GM19023 (cell line): ENCODE results near the gene HRH4.

Experiments used
- ATAC-seq: cut with Tn5 transposase; IDR thresholded peaks from one replicate; pipeline ENCODE4 v1.9.1; 2021; ENCODE audit warnings: mild to moderate bottlenecking, moderate library complexity; ENCODE audit not compliant: unreplicated experiment

HRH4 gene

GRCh38 chr18:24460388-24460787, at the start of gene HRH4:
TSS of gene HRH4 (plus strand) at chr18:24460637. CDS start at chr18:24460729, 92 bp downstream.
- no peak for ATAC-seq

- no peak for ATAC-seq
Observed at GRCh38 chr18:24413148-24413547, 47.3 kb upstream of the HRH4 start.

GRCh38 chr18:24414349-24415003, 46.0 kb upstream of the HRH4 start:
- ATAC-seq = no peak

- ATAC-seq = no peak
Observed at GRCh38 chr18:24417480-24417879, 43.0 kb upstream of the HRH4 start.

GRCh38 chr18:24420551-24420950, 39.9 kb upstream of the HRH4 start:
- ATAC-seq = no peak

GRCh38 chr18:24421831-24422230, 38.6 kb upstream of the HRH4 start:
- ATAC-seq = no peak

GRCh38 chr18:24426073-24426397, 34.4 kb upstream of the HRH4 start:
- ATAC-seq = no peak

GRCh38 chr18:24426398-24427294, 33.8 kb upstream of the HRH4 start, which contains the start of gene IMPACT:
TSS of gene IMPACT (plus strand) at chr18:24426670. CDS start at chr18:24426757, 87 bp downstream.
- peak; percentile 95 for ATAC-seq

GRCh38 chr18:24427484-24427883, 33.0 kb upstream of the HRH4 start:
- no peak for ATAC-seq

- no peak for ATAC-seq
Observed at GRCh38 chr18:24428709-24429108, 31.7 kb upstream of the HRH4 start.

- no peak for ATAC-seq
Observed at GRCh38 chr18:24429188-24429587, 31.2 kb upstream of the HRH4 start.

- ATAC-seq = no peak
Observed at GRCh38 chr18:24432618-24433017, 27.8 kb upstream of the HRH4 start.

GRCh38 chr18:24436939-24437338, 23.5 kb upstream of the HRH4 start:
- ATAC-seq = no peak

GRCh38 chr18:24443870-24444269, 16.6 kb upstream of the HRH4 start:
- ATAC-seq = peak; percentile 60

GRCh38 chr18:24446453-24446852, 14.0 kb upstream of the HRH4 start:
- ATAC-seq = no peak

- ATAC-seq = no peak
Observed at GRCh38 chr18:24446953-24447538, 13.4 kb upstream of the HRH4 start.

- ATAC-seq = no peak
Observed at GRCh38 chr18:24447961-24448360, 12.5 kb upstream of the HRH4 start.

- no peak for ATAC-seq
Observed at GRCh38 chr18:24456549-24456948, 3.9 kb upstream of the HRH4 start.

GRCh38 chr18:24459772-24460171, 665 bp upstream of the HRH4 start:
- no peak for ATAC-seq

- no peak for ATAC-seq
Observed at GRCh38 chr18:24461996-24462395, 1.6 kb downstream of the HRH4 start.

- no peak for ATAC-seq
Observed at GRCh38 chr18:24462838-24463775, 2.7 kb downstream of the HRH4 start.
